ENCODE measurements around the gene PGPEP1. TPM values are rescaled to one million over a fixed set of nuclear protein-coding genes. Genes with fewer than 3 reads are reported as not detected.
A peak's percentile ranks its signal among the peaks of the same experiment; 100 is the strongest.

Gene PGPEP1
- polyA plus RNA-seq, 1 of the 3 experiments (the other 2 are of a cell fraction) = 13.8 TPM

DNA sequence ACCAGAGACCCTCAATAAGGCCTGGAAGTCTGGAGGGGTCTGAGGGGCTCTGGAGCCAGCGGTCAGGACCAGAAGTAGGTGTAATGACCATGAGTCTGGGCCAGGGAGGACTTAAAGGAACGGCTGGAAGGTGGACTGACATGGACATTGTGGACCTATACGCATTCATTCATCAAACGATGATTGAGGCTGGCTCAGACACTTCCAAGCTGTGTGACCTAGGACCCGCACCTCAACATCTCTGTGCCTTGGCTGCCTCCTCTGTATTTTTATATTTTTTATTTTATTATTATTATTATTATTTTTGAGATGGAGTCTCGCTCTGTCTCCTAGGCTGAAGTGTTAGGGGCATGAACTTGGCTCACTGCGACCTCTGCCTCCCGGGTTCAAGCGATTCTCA lies 66.4 kb downstream of the PGPEP1 start:
- no peaks in the 10 kb centered on the region for H3K4me1 ChIP-seq (ENCODE audit: control insufficient read depth in 1 of 2, insufficient read depth in 2 of 2, low read depth in 1 of 2, low read length in 1 of 2)
- ChIA-PET CTCF (interaction anchor here (1.3 to 2.8 kb wide), 3 partner anchors 18 to 66 kb away, joined by 3 to 15 read pairs (median 12); partner anchors contain the start of gene PGPEP1), POLR2A (no interaction called here)
- H3K36me3 ChIP-seq (replicated peaks in 1 of 2; ENCODE audit: control insufficient read depth in 1 of 2, insufficient read depth in 2 of 2, low read length in 1 of 2) = no peaks in the 10 kb centered on the region
- 91% methylated on average over 9 of the region's 9 CpGs for WGBS (ENCODE audit: low lambda C conversion rate)
- no peak overlapping the region for H3K4me2 ChIP-seq
- H3K27me3 ChIP-seq (ENCODE audit: insufficient read depth) = no peaks in the 10 kb centered on the region
- H3K27ac ChIP-seq (ENCODE audit: low read depth in 2 of 2, low read length in 1 of 2) = no peak overlapping the region
- no peak overlapping the region for H2AFZ ChIP-seq (ENCODE audit: low read depth)
- H3K79me2 ChIP-seq (ENCODE audit: insufficient read depth) = no peaks in the 10 kb centered on the region
- H4K20me1 ChIP-seq (ENCODE audit: insufficient read depth) = no peaks in the 10 kb centered on the region
- no peak for DNase-seq
- no peaks in the 10 kb centered on the region for H3K9me3 ChIP-seq
- no peaks in the 10 kb centered on the region for H3F3A ChIP-seq (replicated peaks; ENCODE audit: insufficient read depth)
- no peak overlapping the region for H3K9ac ChIP-seq
- no peak for TF ChIP-seq RCOR1 (IDR thresholded peaks at IDR 0.05; ENCODE audit: low read length)
- no peak for TF ChIP-seq FOXJ3 (CRISPR knock-in tag; IDR thresholded peaks at IDR 0.05)
- TF ChIP-seq MXI1 (IDR thresholded peaks at IDR 0.05; ENCODE audit: low read depth, low read length) = no peak
- no peak for TF ChIP-seq JUND (IDR thresholded peaks at IDR 0.05)
- no peak for TF ChIP-seq EP300 (IDR thresholded peaks at IDR 0.05; ENCODE audit: borderline replicate concordance in 1 of 2, low read depth in 1 of 2, low read length in 1 of 2)
- no peak for TF ChIP-seq CHD2 (IDR thresholded peaks at IDR 0.05; ENCODE audit: low read length, partially characterized antibody)
- no peak for TF ChIP-seq RXRA (IDR thresholded peaks at IDR 0.05; ENCODE audit: borderline replicate concordance, low read depth)
- TF ChIP-seq POLR2AphosphoS5 (IDR thresholded peaks at IDR 0.05; ENCODE audit: low read depth, low read length) = no peak
- TF ChIP-seq SIN3A (IDR thresholded peaks at IDR 0.05; ENCODE audit: borderline replicate concordance, low read depth, low read length) = no peak
- no peak for TF ChIP-seq CTCF (IDR thresholded peaks at IDR 0.05)
- no peak for TF ChIP-seq GABPA (IDR thresholded peaks at IDR 0.05; ENCODE audit: low read depth)
- no peak overlapping the region for H3K4me3 ChIP-seq (ENCODE audit: low read depth in 2 of 2, low read length in 1 of 2)
- H3K9me2 ChIP-seq = no peaks in the 10 kb centered on the region

DNA sequence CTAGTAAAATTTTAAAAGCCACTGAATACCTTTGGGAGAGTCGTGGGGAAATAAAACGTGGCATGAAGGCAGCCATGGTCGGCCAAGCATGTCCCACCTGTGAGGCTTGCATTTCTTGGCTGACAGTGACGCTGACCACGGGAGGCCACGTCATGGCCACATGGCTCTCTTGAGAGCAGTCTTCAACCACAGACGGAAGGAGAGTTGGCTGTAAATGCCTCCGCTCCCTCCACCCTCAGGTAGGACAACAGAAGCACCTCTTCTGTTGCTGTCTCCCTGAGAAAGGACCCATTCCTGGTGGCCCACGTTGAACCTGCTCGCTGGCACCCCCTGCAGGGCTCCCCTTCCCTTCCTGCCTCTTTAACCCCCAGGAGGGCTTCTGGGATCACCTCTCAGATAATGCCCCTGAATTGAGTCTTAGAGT lies 67.7 kb downstream of the PGPEP1 start:
- Histone ChIP-seq H3K4me3 (ENCODE audit: low read depth in 2 of 2, low read length in 1 of 2) (no peak overlapping the region), H2AFZ (ENCODE audit: low read depth) (no peak overlapping the region), H3K9me3 (no peaks in the 10 kb centered on the region), H3F3A (replicated peaks; ENCODE audit: insufficient read depth) (no peaks in the 10 kb centered on the region), H3K9me2 (no peaks in the 10 kb centered on the region), H4K20me1 (ENCODE audit: insufficient read depth) (no peaks in the 10 kb centered on the region), H3K4me2 (no peak overlapping the region), H3K27me3 (ENCODE audit: insufficient read depth) (no peaks in the 10 kb centered on the region), H3K79me2 (ENCODE audit: insufficient read depth) (no peaks in the 10 kb centered on the region), H3K36me3 (replicated peaks in 1 of 2; ENCODE audit: control insufficient read depth in 1 of 2, insufficient read depth in 2 of 2, low read length in 1 of 2) (no peaks in the 10 kb centered on the region), H3K4me1 (ENCODE audit: control insufficient read depth in 1 of 2, insufficient read depth in 2 of 2, low read depth in 1 of 2, low read length in 1 of 2) (no peaks in the 10 kb centered on the region), H3K9ac (no peak overlapping the region), H3K27ac (ENCODE audit: low read depth in 2 of 2, low read length in 1 of 2) (no peak overlapping the region)
- ChIA-PET CTCF (interaction anchor here (2.7 to 2.8 kb wide), 2 partner anchors 19 to 59 kb away, joined by 12 to 15 read pairs; no protein-coding TSS in a partner anchor), POLR2A (no interaction called here)
- WGBS (ENCODE audit: low lambda C conversion rate) = 73% methylated on average over 7 of the region's 10 CpGs
- peak; percentile 62 for DNase-seq
- TF ChIP-seq USF1 (IDR thresholded peaks at IDR 0.05; ENCODE audit: borderline replicate concordance, low read depth) = no peak
- TF ChIP-seq FOSL2 (IDR thresholded peaks at IDR 0.05; ENCODE audit: borderline replicate concordance, low read depth) = no peak
- no peak for TF ChIP-seq TEAD4 (IDR thresholded peaks at IDR 0.05; ENCODE audit: borderline replicate concordance, insufficient read depth)
- TF ChIP-seq, protein P1, sequence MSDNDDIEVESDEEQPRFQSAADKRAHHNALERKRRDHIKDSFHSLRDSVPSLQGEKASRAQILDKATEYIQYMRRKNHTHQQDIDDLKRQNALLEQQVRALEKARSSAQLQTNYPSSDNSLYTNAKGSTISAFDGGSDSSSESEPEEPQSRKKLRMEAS (IDR thresholded peaks at IDR 0.05; ENCODE audit: low read depth) = no peak
- TF ChIP-seq MXI1 (IDR thresholded peaks at IDR 0.05; ENCODE audit: low read depth, low read length) = no peak
- no peak for TF ChIP-seq TCF12 (IDR thresholded peaks at IDR 0.05)
- no peak for TF ChIP-seq SIN3A (IDR thresholded peaks at IDR 0.05; ENCODE audit: borderline replicate concordance, low read depth, low read length)
- TF ChIP-seq RFX5 (IDR thresholded peaks at IDR 0.05; ENCODE audit: low read length) = no peak
- TF ChIP-seq, protein P2, sequence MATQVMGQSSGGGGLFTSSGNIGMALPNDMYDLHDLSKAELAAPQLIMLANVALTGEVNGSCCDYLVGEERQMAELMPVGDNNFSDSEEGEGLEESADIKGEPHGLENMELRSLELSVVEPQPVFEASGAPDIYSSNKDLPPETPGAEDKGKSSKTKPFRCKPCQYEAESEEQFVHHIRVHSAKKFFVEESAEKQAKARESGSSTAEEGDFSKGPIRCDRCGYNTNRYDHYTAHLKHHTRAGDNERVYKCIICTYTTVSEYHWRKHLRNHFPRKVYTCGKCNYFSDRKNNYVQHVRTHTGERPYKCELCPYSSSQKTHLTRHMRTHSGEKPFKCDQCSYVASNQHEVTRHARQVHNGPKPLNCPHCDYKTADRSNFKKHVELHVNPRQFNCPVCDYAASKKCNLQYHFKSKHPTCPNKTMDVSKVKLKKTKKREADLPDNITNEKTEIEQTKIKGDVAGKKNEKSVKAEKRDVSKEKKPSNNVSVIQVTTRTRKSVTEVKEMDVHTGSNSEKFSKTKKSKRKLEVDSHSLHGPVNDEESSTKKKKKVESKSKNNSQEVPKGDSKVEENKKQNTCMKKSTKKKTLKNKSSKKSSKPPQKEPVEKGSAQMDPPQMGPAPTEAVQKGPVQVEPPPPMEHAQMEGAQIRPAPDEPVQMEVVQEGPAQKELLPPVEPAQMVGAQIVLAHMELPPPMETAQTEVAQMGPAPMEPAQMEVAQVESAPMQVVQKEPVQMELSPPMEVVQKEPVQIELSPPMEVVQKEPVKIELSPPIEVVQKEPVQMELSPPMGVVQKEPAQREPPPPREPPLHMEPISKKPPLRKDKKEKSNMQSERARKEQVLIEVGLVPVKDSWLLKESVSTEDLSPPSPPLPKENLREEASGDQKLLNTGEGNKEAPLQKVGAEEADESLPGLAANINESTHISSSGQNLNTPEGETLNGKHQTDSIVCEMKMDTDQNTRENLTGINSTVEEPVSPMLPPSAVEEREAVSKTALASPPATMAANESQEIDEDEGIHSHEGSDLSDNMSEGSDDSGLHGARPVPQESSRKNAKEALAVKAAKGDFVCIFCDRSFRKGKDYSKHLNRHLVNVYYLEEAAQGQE (IDR thresholded peaks at IDR 0.05; ENCODE audit: low read depth, low read length) = no peak
- no peak for TF ChIP-seq YY1 (IDR thresholded peaks at IDR 0.05; ENCODE audit: low read depth)
- TF ChIP-seq, protein P3, sequence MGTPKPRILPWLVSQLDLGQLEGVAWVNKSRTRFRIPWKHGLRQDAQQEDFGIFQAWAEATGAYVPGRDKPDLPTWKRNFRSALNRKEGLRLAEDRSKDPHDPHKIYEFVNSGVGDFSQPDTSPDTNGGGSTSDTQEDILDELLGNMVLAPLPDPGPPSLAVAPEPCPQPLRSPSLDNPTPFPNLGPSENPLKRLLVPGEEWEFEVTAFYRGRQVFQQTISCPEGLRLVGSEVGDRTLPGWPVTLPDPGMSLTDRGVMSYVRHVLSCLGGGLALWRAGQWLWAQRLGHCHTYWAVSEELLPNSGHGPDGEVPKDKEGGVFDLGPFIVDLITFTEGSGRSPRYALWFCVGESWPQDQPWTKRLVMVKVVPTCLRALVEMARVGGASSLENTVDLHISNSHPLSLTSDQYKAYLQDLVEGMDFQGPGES (IDR thresholded peaks at IDR 0.05; ENCODE audit: low read depth, low read length) = no peak
- no peak for TF ChIP-seq RCOR1 (IDR thresholded peaks at IDR 0.05; ENCODE audit: low read length)
- TF ChIP-seq SMC3 (IDR thresholded peaks at IDR 0.05; ENCODE audit: low read depth, low read length) = peak; percentile 40
- TF ChIP-seq ELF1 (IDR thresholded peaks at IDR 0.05) = no peak
- TF ChIP-seq NFIC (IDR thresholded peaks at IDR 0.05; ENCODE audit: borderline replicate concordance) = no peak

All from SK-N-SH (cell line).